Activated CD4-positive, alpha-beta T cell treated with anti-CD3 and anti-CD28 coated beads, Interleukin-2, amount 10 ng/mL, durations not matched to agents 7 days and 5 days (primary cell): ENCODE results near the gene AGAP3. TPM values are rescaled to one million over a fixed set of nuclear protein-coding genes. Genes with fewer than 3 reads are reported as not detected.
A peak's percentile ranks its signal among the peaks of the same experiment; 100 is the strongest.
"Not testable (repeated sequence)": the region's sequence is repeated elsewhere in the genome, so short reads cannot be mapped to it uniquely, and the experiment has no call there.

Source experiments
- CTCF ChIA-PET: fragments of 350-600 bp; sonication (Branson Sonifier 250); formaldehyde crosslinking; loops from one replicate; lab custom pipeline; 2021; ENCODE audit warnings: antibody characterized with exemption; lab: Charles Lee
- POLR2A ChIA-PET: fragments of 350-600 bp; sonication (Branson Sonifier 250); formaldehyde crosslinking; loops from one replicate; lab custom pipeline; 2021; ENCODE audit warnings: antibody characterized with exemption; lab: Charles Lee
- DNase-seq: peaks from one replicate; pipeline ENCODE4 v3.0.0-alpha.2; 2020
- H3K27ac Mint-ChIP-seq: one replicate; pipeline ENCODE4 v1.8.0; 2021; ENCODE audit warnings: mild to moderate bottlenecking, moderate library complexity, mixed read lengths
- H3K27me3 Mint-ChIP-seq: one replicate; pipeline ENCODE4 v1.8.0; 2021; ENCODE audit warnings: mixed read lengths
- H3K36me3 Mint-ChIP-seq: one replicate; pipeline ENCODE4 v1.8.0; 2021; ENCODE audit warnings: low read depth, mixed read lengths
- H3K4me1 Mint-ChIP-seq: one replicate; pipeline ENCODE4 v1.8.0; 2021; ENCODE audit warnings: mixed read lengths
- H3K4me3 Mint-ChIP-seq: one replicate; pipeline ENCODE4 v1.8.0; 2021; ENCODE audit warnings: mild to moderate bottlenecking, moderate library complexity, mixed read lengths
- H3K9me3 Mint-ChIP-seq: one replicate; pipeline ENCODE4 v1.8.0; 2021; ENCODE audit warnings: mixed read lengths
- total RNA-seq, 2 experiments: library from RNA; stranded (reverse); gene quantifications; one replicate each; pipeline ENCODE4 v1.2.3, GENCODE V29; 2021

Gene AGAP3
- total RNA-seq, result 10 to 100 TPM; 18.1 to 19.7 TPM

GRCh38 chr7:151085691-151086620 lies at the start of gene AGAP3:
Gene AGAP3 (plus strand): TSS chr7:151086475. CDS start chr7:151086742, 267 bp downstream.
- H3K4me1 Mint-ChIP-seq, result peaks cover 37% of the 10 kb centered on the region
- H3K27ac Mint-ChIP-seq, result peak within 1 kb of the TSS; percentile 83
- H3K27me3 Mint-ChIP-seq, result peaks cover 22% of the 10 kb centered on the region
- peak within 1 kb of the TSS; percentile 81 for H3K4me3 Mint-ChIP-seq
- H3K36me3 Mint-ChIP-seq, result peaks cover 4% of the 10 kb centered on the region
- CTCF ChIA-PET, result interaction anchor here (0.6 to 1.4 kb wide), 5 partner anchors 18 to 1333 kb away, joined by 3 to 4 read pairs (median 3); no protein-coding TSS in a partner anchor
- POLR2A ChIA-PET, result no interaction called here
- no peaks in the 10 kb centered on the region for H3K9me3 Mint-ChIP-seq
- peak; percentile 51 for DNase-seq

- Mint-ChIP-seq H3K36me3 (peaks cover 2% of the 10 kb centered on the region), H3K9me3 (no peaks in the 10 kb centered on the region), H3K27me3 (no peaks in the 10 kb centered on the region), H3K4me3 (no peak overlapping the region), H3K4me1 (peaks cover 13% of the 10 kb centered on the region), H3K27ac (peak overlapping the region; percentile 69)
- DNase-seq, result peak; percentile 18
- ChIA-PET POLR2A (no interaction called here), CTCF (interaction anchor here (1.0 to 2.8 kb wide), 4 partner anchors 8 to 30 kb away, joined by 3 to 9 read pairs (median 6); no protein-coding TSS in a partner anchor)
These were observed 47.1 kb upstream of the AGAP3 start for GRCh38 chr7:151038951-151039849.

- Mint-ChIP-seq H3K36me3 (peaks cover 2% of the 10 kb centered on the region), H3K4me1 (peaks cover 13% of the 10 kb centered on the region), H3K4me3 (no peak overlapping the region), H3K9me3 (no peaks in the 10 kb centered on the region), H3K27me3 (no peaks in the 10 kb centered on the region), H3K27ac (no peak overlapping the region)
- ChIA-PET POLR2A (no interaction called here), CTCF (interaction anchor here (1.0 to 2.8 kb wide), 4 partner anchors 9 to 31 kb away, joined by 3 to 9 read pairs (median 6); no protein-coding TSS in a partner anchor)
- DNase-seq, result no peak
These were observed 46.3 kb upstream of the AGAP3 start for GRCh38 chr7:151039850-151040548.

GRCh38 chr7:151040616-151041375 lies 45.5 kb upstream of the AGAP3 start:
- DNase-seq, result no peak
- no peaks in the 10 kb centered on the region for H3K9me3 Mint-ChIP-seq
- peaks cover 13% of the 10 kb centered on the region for H3K4me1 Mint-ChIP-seq
- no peaks in the 10 kb centered on the region for H3K27me3 Mint-ChIP-seq
- H3K4me3 Mint-ChIP-seq, result no peak overlapping the region
- no peak overlapping the region for H3K27ac Mint-ChIP-seq
- H3K36me3 Mint-ChIP-seq, result peaks cover 5% of the 10 kb centered on the region
- ChIA-PET CTCF (interaction anchor here (1.7 to 2.8 kb wide), 4 partner anchors 10 to 32 kb away, joined by 4 to 9 read pairs (median 6); no protein-coding TSS in a partner anchor), POLR2A (no interaction called here)

GRCh38 chr7:151043449-151043848 lies 42.8 kb upstream of the AGAP3 start:
- H3K36me3 Mint-ChIP-seq, H3K27ac Mint-ChIP-seq, H3K4me3 Mint-ChIP-seq, CTCF ChIA-PET, DNase-seq, POLR2A ChIA-PET, H3K9me3 Mint-ChIP-seq, H3K27me3 Mint-ChIP-seq: not testable (repeated sequence)
- H3K4me1 Mint-ChIP-seq, result peaks cover 15% of the 10 kb centered on the region

- H3K27me3 Mint-ChIP-seq, result no peaks in the 10 kb centered on the region
- no peak overlapping the region for H3K4me3 Mint-ChIP-seq
- no peak overlapping the region for H3K27ac Mint-ChIP-seq
- H3K36me3 Mint-ChIP-seq, result peaks cover 4% of the 10 kb centered on the region
- POLR2A ChIA-PET, result no interaction called here
- peaks cover 10% of the 10 kb centered on the region for H3K4me1 Mint-ChIP-seq
- CTCF ChIA-PET, result no interaction called here
- no peaks in the 10 kb centered on the region for H3K9me3 Mint-ChIP-seq
- DNase-seq, result no peak
These were observed 42.3 kb upstream of the AGAP3 start for GRCh38 chr7:151043959-151044358.

- H3K4me3 Mint-ChIP-seq, result no peak overlapping the region
These were observed 41.0 kb upstream of the AGAP3 start for GRCh38 chr7:151045262-151045661.

GRCh38 chr7:151045967-151046366 lies 40.3 kb upstream of the AGAP3 start:
- H3K36me3 Mint-ChIP-seq, result peaks cover 4% of the 10 kb centered on the region
- peaks cover 8% of the 10 kb centered on the region for H3K27me3 Mint-ChIP-seq
- H3K4me1 Mint-ChIP-seq, result peaks cover 5% of the 10 kb centered on the region
- no peak overlapping the region for H3K27ac Mint-ChIP-seq
- DNase-seq, result no peak
- ChIA-PET CTCF (no interaction called here), POLR2A (interaction anchor here (0.6 kb wide), 1 partner anchor 1679 kb away, joined by 4 read pairs; no protein-coding TSS in a partner anchor)
- no peak overlapping the region for H3K4me3 Mint-ChIP-seq
- no peaks in the 10 kb centered on the region for H3K9me3 Mint-ChIP-seq

More at GRCh38 chr7:151045262-151045661, 41.0 kb upstream of the AGAP3 start:
- no peak for DNase-seq
- Mint-ChIP-seq H3K27me3 (peaks cover 4% of the 10 kb centered on the region), H3K9me3 (no peaks in the 10 kb centered on the region), H3K4me1 (peaks cover 5% of the 10 kb centered on the region), H3K36me3 (peaks cover 4% of the 10 kb centered on the region), H3K27ac (no peak overlapping the region)
- ChIA-PET POLR2A (no interaction called here), CTCF (interaction anchor here (1.2 kb wide), 1 partner anchor 19 kb away, joined by 3 read pairs; no protein-coding TSS in a partner anchor)

GRCh38 chr7:151046603-151047573 lies 39.4 kb upstream of the AGAP3 start:
- Mint-ChIP-seq H3K9me3 (no peaks in the 10 kb centered on the region), H3K27me3 (peaks cover 8% of the 10 kb centered on the region), H3K4me3 (no peak overlapping the region), H3K4me1 (peaks cover 5% of the 10 kb centered on the region), H3K27ac (no peak overlapping the region), H3K36me3 (peaks cover 4% of the 10 kb centered on the region)
- CTCF ChIA-PET, result no interaction called here
- no peak for DNase-seq
- POLR2A ChIA-PET, result no interaction called here

- Mint-ChIP-seq H3K27me3 (peaks cover 8% of the 10 kb centered on the region), H3K9me3 (no peaks in the 10 kb centered on the region), H3K4me1 (peaks cover 13% of the 10 kb centered on the region), H3K4me3 (no peak within 1 kb of the TSS), H3K27ac (no peak within 1 kb of the TSS), H3K36me3 (peaks cover 7% of the 10 kb centered on the region)
- CTCF ChIA-PET, result interaction anchor here (0.7 to 1.3 kb wide), 2 partner anchors 30 to 90 kb away, joined by 3 to 5 read pairs; no protein-coding TSS in a partner anchor
- DNase-seq, result no peak
- POLR2A ChIA-PET, result no interaction called here
These were observed 38.1 kb upstream of the AGAP3 start, which contains the start of gene ASIC3 for GRCh38 chr7:151047976-151048815. Gene ASIC3 (plus strand): TSS chr7:151048531. CDS start chr7:151048886, 355 bp downstream.
